Astrocyte (in vitro differentiated cells and primary cell): ENCODE results near the gene CXCL11. TPM values are rescaled to one million over a fixed set of nuclear protein-coding genes. Genes with fewer than 3 reads are reported as not detected.

ENCODE experiments used
- DNase-seq: peaks from one replicate; pipeline ENCODE4 v3.0.0-alpha.2; 2010; ENCODE audit warnings: low read depth
- FAIRE-seq: peaks from 2 replicates; lab custom pipeline; 2011; peaks lifted over from hg19 to GRCh38; lab: Jason Lieb, UNC
- H2AFZ ChIP-seq: 2 replicates; pipeline ENCODE4 v1.6.0; 2012; ENCODE audit warnings: low read depth, low read length, inconsistent platforms
- H3K27ac ChIP-seq: 2 replicates; pipeline ENCODE4 v1.5.1; 2011; ENCODE audit warnings: low read depth, low read length, inconsistent platforms
- H3K27me3 ChIP-seq: 2 replicates; pipeline ENCODE4 v1.6.0; 2011; ENCODE audit warnings: low read length, inconsistent platforms; ENCODE audit not compliant: insufficient read depth
- H3K36me3 ChIP-seq: 2 replicates; pipeline ENCODE4 v1.5.1; 2011; ENCODE audit warnings: low read length, inconsistent platforms; ENCODE audit not compliant: insufficient read depth
- H3K4me1 ChIP-seq: 2 replicates; pipeline ENCODE4 v1.5.1; 2011; ENCODE audit warnings: low read length, inconsistent platforms; ENCODE audit not compliant: insufficient read depth
- H3K4me2 ChIP-seq: 2 replicates; pipeline ENCODE4 v1.6.0; 2012; ENCODE audit warnings: low read length, inconsistent platforms
- H3K4me3 ChIP-seq: 2 replicates; pipeline ENCODE4 v1.5.1; 2011; ENCODE audit warnings: low read depth, mild to moderate bottlenecking, low read length, inconsistent platforms; ENCODE audit not compliant: insufficient read depth
- H3K79me2 ChIP-seq: 2 replicates; pipeline ENCODE4 v1.6.0; 2012; ENCODE audit warnings: mild to moderate bottlenecking, low read length, inconsistent platforms; ENCODE audit not compliant: insufficient read depth
- H3K9ac ChIP-seq: 2 replicates; pipeline ENCODE4 v1.6.0; 2012; ENCODE audit warnings: mild to moderate bottlenecking, low read length, inconsistent platforms
- H3K9me3 ChIP-seq: 2 replicates; pipeline ENCODE4 v1.5.1; 2012; ENCODE audit warnings: low read depth, mild to moderate bottlenecking, low read length, inconsistent platforms; ENCODE audit not compliant: insufficient read depth
- H4K20me1 ChIP-seq: 2 replicates; pipeline ENCODE4 v1.6.0; 2012; ENCODE audit warnings: low read length, inconsistent platforms; ENCODE audit not compliant: insufficient read depth
- H3K27ac Mint-ChIP-seq: one replicate; pipeline ENCODE4 v1.8.0; 2021; ENCODE audit warnings: mild to moderate bottlenecking, mixed read lengths; ENCODE audit not compliant: unreplicated experiment
- H3K27me3 Mint-ChIP-seq: one replicate; pipeline ENCODE4 v1.8.0; 2021; ENCODE audit warnings: low read depth, mixed read lengths; ENCODE audit not compliant: unreplicated experiment
- H3K36me3 Mint-ChIP-seq: one replicate; pipeline ENCODE4 v1.8.0; 2021; ENCODE audit warnings: low read depth, mixed read lengths; ENCODE audit not compliant: unreplicated experiment
- H3K4me1 Mint-ChIP-seq: one replicate; pipeline ENCODE4 v1.8.0; 2021; ENCODE audit warnings: low read depth, mixed read lengths; ENCODE audit not compliant: unreplicated experiment
- H3K4me3 Mint-ChIP-seq: one replicate; pipeline ENCODE4 v1.8.0; 2021; ENCODE audit warnings: mild to moderate bottlenecking, moderate library complexity, mixed read lengths; ENCODE audit not compliant: unreplicated experiment
- H3K9me3 Mint-ChIP-seq: one replicate; pipeline ENCODE4 v1.8.0; 2021; ENCODE audit warnings: mild to moderate bottlenecking, mixed read lengths; ENCODE audit not compliant: unreplicated experiment
- EZH2 ChIP-seq: IDR thresholded peaks from 2 replicates; pipeline ENCODE4 v1.6.1; 2012; ENCODE audit warnings: mild to moderate bottlenecking, low read length, inconsistent platforms; ENCODE audit not compliant: insufficient read depth
- total RNA-seq: library from RNA; stranded (reverse); gene quantifications from 2 replicates; pipeline ENCODE4 v1.2.1, GENCODE V29; 2021
- TF ChIP-seq, protein P1 (sequence below): IDR thresholded peaks from 2 replicates; pipeline ENCODE4 v1.5.1; 2011; ENCODE audit warnings: low read depth, mild to moderate bottlenecking, inconsistent platforms, low read length, moderate library complexity; ENCODE audit not compliant: insufficient read depth

The CXCL11 gene
- total RNA-seq, 1 donor from 2014 or later, result 5.8 TPM

DNA sequence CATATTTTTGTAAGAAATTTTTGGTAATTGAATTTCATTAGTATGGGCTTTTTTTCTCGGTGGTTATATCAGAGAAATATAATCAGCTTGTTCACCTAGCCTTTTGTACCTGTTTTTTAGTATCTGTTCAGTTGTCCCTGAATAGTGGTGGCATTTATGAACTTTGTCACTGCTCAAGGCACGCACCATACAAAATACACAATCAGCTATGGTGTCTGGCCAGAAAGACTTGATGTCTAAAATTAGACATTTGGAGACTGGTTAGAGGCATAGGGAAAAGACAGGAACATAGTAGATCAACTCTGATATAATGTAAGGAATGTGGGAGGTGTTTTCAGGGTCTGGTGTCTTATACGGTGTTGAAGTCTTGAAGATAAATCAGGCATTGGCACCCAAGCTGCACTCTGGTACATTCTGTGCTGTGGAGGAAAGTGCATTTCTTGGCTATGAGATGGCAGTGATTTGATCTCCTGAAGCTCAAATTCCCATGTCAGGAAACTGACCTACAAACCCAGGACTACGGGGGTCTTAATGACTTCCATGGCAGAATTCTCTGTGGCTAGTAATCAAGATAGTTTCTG is 42.3 kb upstream of the CXCL11 start:
- H3K36me3 Mint-ChIP-seq, result no peaks in the 10 kb centered on the region
- peaks cover 4% of the 10 kb centered on the region for H3K4me1 Mint-ChIP-seq
- no peaks in the 10 kb centered on the region for H3K27me3 Mint-ChIP-seq
- Histone ChIP-seq H3K27ac (no peak overlapping the region), H3K27me3 (no peaks in the 10 kb centered on the region), H3K4me2 (no peak overlapping the region), H3K4me3 (no peak overlapping the region), H3K9me3 (no peaks in the 10 kb centered on the region), H2AFZ (no peak overlapping the region), H3K4me1 (no peaks in the 10 kb centered on the region), H3K79me2 (no peaks in the 10 kb centered on the region), H3K9ac (no peak overlapping the region), H3K36me3 (no peaks in the 10 kb centered on the region), H4K20me1 (no peaks in the 10 kb centered on the region)
- DNase-seq (no peak), FAIRE-seq (no peak)
- no peak overlapping the region for H3K4me3 Mint-ChIP-seq
- no peak for TF ChIP-seq EZH2
- TF ChIP-seq, protein P1, sequence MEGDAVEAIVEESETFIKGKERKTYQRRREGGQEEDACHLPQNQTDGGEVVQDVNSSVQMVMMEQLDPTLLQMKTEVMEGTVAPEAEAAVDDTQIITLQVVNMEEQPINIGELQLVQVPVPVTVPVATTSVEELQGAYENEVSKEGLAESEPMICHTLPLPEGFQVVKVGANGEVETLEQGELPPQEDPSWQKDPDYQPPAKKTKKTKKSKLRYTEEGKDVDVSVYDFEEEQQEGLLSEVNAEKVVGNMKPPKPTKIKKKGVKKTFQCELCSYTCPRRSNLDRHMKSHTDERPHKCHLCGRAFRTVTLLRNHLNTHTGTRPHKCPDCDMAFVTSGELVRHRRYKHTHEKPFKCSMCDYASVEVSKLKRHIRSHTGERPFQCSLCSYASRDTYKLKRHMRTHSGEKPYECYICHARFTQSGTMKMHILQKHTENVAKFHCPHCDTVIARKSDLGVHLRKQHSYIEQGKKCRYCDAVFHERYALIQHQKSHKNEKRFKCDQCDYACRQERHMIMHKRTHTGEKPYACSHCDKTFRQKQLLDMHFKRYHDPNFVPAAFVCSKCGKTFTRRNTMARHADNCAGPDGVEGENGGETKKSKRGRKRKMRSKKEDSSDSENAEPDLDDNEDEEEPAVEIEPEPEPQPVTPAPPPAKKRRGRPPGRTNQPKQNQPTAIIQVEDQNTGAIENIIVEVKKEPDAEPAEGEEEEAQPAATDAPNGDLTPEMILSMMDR, result no peak
- no peak overlapping the region for H3K27ac Mint-ChIP-seq
- no peaks in the 10 kb centered on the region for H3K9me3 Mint-ChIP-seq

DNA sequence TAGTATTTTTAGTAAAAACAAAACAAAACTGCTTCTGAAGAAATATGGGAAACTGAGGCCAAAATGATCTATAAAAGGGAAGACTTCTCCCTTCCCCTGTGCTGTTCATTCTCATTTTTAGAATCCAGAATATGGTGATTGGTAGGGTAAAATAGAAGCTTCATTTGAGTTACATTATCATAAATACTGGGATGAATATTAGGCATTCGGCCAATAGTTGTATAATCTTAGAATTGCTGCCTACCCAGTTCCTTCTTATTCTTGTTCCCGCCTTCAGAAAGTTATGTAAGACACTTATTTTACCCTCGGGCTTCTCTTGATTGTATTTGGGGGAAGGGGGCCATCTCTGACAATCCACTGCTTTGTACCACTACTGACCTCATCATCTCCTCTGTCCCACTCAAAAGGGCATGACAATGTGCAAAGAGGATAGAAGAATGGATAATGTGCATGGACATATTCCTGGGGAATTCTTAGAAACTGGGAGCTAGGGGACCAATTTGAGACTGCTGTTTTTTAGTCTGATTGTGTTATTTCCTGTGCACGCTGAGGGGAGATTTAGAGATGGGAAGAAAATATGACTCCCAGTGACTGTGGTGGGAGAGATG is 39.2 kb upstream of the CXCL11 start:
- no peaks in the 10 kb centered on the region for H3K27me3 ChIP-seq
- H3K79me2 ChIP-seq, result no peaks in the 10 kb centered on the region
- Mint-ChIP-seq H3K9me3 (no peaks in the 10 kb centered on the region), H3K27ac (no peak overlapping the region), H3K36me3 (no peaks in the 10 kb centered on the region), H3K27me3 (no peaks in the 10 kb centered on the region), H3K4me1 (peaks cover 4% of the 10 kb centered on the region), H3K4me3 (no peak overlapping the region)
- no peak for DNase-seq
- no peak overlapping the region for H3K27ac ChIP-seq
- no peak overlapping the region for H3K9ac ChIP-seq
- no peaks in the 10 kb centered on the region for H3K9me3 ChIP-seq
- no peak overlapping the region for H3K4me3 ChIP-seq
- H3K4me2 ChIP-seq, result no peak overlapping the region
- no peaks in the 10 kb centered on the region for H3K4me1 ChIP-seq
- no peak overlapping the region for H2AFZ ChIP-seq
- no peaks in the 10 kb centered on the region for H4K20me1 ChIP-seq
- no peaks in the 10 kb centered on the region for H3K36me3 ChIP-seq
- TF ChIP-seq EZH2, result no peak
- TF ChIP-seq, protein P1, result no peak
- no peak for FAIRE-seq

DNA sequence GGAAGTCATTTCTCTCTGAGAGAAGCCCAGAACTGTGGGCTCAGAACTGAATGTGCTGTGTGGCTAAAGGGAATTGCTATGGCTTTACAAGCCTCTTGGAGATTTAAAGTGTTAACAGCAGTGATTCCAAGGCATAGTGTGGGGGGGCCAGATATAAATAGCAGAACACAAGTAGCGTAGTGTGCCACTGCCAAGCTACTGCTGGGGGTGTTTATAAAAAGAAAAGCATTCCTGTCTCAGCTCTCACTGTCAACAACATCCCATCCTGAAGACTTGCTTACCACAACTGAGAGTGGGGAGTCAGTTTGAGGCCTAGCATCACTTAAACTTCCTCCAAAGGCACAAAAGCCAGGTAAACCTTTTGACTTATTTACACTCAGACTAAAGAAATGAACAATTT is 38.6 kb upstream of the CXCL11 start, which contains the start of gene ART3:
Gene ART3 (plus strand): TSS at position 242 of the 400 bp plus-strand sequence. CDS start 1,181 bp downstream, outside the sequence.
- H3K9ac ChIP-seq, result no peak within 1 kb of the TSS
- H4K20me1 ChIP-seq, result no peaks in the 10 kb centered on the region
- H3K27me3 ChIP-seq, result no peaks in the 10 kb centered on the region
- no peaks in the 10 kb centered on the region for H3K36me3 ChIP-seq
- FAIRE-seq (no peak), DNase-seq (no peak)
- Mint-ChIP-seq H3K36me3 (no peaks in the 10 kb centered on the region), H3K27ac (no peak within 1 kb of the TSS), H3K4me1 (peaks cover 4% of the 10 kb centered on the region), H3K27me3 (no peaks in the 10 kb centered on the region), H3K4me3 (no peak within 1 kb of the TSS), H3K9me3 (no peaks in the 10 kb centered on the region)
- no peak within 1 kb of the TSS for H3K4me3 ChIP-seq
- no peaks in the 10 kb centered on the region for H3K4me1 ChIP-seq
- H2AFZ ChIP-seq, result no peak within 1 kb of the TSS
- no peak within 1 kb of the TSS for H3K27ac ChIP-seq
- no peak within 1 kb of the TSS for H3K4me2 ChIP-seq
- TF ChIP-seq EZH2, result no peak
- TF ChIP-seq, protein P1, result no peak
- no peaks in the 10 kb centered on the region for H3K9me3 ChIP-seq
- no peaks in the 10 kb centered on the region for H3K79me2 ChIP-seq
